ENCODE measurements around the gene ZNF526. TPM values are rescaled to one million over a fixed set of nuclear protein-coding genes. Genes with fewer than 3 reads are reported as not detected.

ZNF526 gene
- total RNA-seq, 1 donor: 20.3 TPM

DNA sequence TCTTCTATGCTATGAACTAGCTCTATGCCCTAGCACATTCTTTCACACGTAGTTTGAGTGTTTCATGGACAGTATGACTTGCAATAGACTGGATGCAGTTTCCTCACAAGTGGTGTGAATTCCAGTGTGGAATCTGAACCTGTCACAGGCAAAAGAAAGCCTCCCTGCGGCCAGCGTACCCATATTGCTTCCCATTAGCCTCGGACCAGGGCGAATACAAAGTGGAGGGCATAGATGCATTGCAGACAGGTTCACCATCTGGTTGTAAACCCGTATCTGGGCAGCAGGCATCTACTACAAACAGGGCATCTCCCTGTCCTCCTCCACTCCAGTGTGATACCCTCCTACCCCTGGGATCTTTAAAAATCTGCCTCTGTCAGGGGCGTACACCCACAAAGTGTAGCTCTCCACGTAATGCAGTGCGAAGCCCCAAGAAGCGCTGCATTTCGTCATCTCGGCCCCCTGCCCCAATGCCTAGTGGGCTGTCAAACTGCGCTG, 47.6 kb downstream of the ZNF526 start:
- H3K4me3 ChIP-seq (ENCODE audit: low read depth, low read length): peak overlapping the region; percentile 76
- TF ChIP-seq, protein P1, sequence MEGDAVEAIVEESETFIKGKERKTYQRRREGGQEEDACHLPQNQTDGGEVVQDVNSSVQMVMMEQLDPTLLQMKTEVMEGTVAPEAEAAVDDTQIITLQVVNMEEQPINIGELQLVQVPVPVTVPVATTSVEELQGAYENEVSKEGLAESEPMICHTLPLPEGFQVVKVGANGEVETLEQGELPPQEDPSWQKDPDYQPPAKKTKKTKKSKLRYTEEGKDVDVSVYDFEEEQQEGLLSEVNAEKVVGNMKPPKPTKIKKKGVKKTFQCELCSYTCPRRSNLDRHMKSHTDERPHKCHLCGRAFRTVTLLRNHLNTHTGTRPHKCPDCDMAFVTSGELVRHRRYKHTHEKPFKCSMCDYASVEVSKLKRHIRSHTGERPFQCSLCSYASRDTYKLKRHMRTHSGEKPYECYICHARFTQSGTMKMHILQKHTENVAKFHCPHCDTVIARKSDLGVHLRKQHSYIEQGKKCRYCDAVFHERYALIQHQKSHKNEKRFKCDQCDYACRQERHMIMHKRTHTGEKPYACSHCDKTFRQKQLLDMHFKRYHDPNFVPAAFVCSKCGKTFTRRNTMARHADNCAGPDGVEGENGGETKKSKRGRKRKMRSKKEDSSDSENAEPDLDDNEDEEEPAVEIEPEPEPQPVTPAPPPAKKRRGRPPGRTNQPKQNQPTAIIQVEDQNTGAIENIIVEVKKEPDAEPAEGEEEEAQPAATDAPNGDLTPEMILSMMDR (IDR thresholded peaks at IDR 0.05; ENCODE audit: insufficient read depth, low read depth, low read length): no peak
- DNase-seq (ENCODE audit: low read depth): peak; percentile 39

DNA sequence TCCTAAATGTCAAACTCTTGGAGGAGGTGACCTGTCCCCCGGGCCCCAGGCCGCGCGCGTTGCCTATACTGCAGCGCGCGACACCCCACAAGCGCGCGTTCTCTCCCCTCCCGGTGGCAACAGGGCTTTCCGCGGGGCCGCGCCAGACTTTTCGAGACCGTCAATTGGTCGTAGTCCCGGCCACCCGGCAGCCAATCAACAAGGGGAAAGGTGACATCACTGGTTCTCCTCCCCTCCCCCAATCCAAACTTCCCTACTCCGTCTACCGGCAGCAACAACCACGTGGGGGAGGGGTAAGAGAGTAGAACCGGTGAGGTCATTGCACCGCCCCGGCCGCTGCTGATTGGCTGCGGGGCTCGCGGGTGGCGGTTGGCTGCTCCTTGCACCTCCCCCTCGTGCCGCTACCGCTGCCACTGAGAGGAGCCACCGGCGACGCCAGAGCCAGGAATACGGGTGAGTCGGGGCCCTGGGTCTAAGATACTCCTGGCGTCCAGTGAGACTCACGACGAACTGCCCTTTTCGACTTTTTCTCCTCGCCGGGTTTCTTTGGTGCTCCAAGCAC, 48.1 kb downstream of the ZNF526 start:
- TF ChIP-seq, protein P1 (IDR thresholded peaks at IDR 0.05; ENCODE audit: insufficient read depth, low read depth, low read length): no peak
- H3K4me3 ChIP-seq (ENCODE audit: low read depth, low read length): peak overlapping the region; percentile 76
- DNase-seq (ENCODE audit: low read depth): peak; percentile 100

DNA sequence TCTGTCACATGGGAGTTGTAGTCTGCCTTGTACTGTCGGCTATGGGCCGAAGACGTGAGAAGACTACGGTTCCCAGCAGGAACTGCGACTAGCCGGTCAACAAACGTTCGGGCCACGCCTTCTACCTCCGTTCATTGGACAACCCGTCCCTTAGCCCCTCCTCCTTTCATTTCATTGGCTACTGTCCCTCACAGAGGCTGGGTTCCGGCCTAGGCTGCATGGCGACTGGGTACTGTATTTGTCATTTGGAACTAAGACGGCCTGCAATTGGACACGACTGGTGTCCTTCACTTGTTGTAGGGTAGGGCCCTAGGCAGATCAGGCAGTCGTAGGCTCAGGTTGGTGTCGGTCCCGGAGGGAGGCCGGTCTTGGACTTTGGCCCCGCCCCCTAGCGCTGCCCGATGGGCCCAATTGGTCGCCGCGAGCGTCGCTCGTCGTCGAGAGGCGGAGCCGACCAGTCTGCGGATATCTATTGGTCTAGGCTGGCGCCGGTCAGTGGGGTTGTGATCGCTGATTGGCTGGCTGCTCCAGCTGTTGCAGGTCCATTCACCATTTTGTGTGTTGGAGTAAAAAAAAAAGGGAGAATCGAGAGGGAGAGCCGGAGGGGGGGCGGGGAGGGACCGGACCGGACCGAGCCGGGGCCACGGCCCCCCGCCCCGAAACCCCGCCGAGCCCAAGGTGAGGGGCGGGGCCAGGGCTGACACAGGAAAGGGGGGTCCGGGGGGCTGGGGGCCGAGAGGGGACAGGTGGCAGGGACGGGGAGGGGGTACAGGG, 48.8 kb downstream of the ZNF526 start, which contains the start of gene CIC:
Gene CIC (plus strand): TSS at position 549 of the 774 bp plus-strand sequence. CDS start 2,532 bp downstream, outside the sequence.
- TF ChIP-seq, protein P1 (IDR thresholded peaks at IDR 0.05; ENCODE audit: insufficient read depth, low read depth, low read length): no peak
- peak; percentile 100 for DNase-seq (ENCODE audit: low read depth)
- H3K4me3 ChIP-seq (ENCODE audit: low read depth, low read length): peak within 1 kb of the TSS; percentile 84

DNA sequence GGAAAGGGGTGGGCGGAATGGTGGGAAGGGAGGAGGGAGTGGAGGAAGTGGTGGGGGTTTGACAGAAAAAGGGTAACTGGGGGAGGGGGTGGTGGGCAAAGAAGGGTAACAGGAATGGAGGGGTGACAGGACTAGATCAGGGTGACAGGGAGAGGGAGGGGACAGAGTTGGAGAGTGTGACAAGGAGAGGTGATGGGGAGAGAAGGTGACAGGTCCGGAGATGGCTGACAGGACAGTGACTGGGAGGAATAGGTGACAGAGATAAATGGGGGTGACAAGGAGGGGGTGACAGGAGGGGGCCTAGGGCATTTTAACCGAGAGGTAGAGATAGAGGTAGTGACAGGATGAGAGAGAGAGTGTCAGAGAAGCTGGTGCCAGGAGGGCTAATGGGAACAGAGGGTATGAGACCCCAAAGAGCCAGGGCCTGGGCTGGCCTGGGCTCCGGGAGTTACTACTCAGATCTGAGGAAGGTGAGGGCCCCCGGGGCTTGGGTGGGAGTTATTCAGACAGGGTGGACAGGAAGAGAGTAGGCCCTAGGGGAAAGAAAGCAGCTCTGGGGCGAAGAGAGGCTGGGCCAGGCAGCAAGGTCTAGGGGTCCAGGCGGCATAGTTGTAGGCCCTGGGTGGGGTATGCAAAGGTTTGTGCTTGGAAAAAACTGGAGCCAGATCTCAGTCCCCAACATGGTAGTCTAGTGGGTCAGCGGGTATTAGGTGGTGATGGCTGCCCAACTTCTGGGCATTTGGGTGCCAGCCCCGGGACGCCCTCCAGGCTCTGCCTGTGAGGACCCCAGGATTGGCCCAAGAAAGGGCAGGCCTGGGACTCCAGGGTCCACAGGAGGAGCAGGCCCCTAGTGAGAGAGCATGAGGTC, 49.6 kb downstream of the ZNF526 start:
- no peak for DNase-seq (ENCODE audit: low read depth)
- TF ChIP-seq, protein P1 (IDR thresholded peaks at IDR 0.05; ENCODE audit: insufficient read depth, low read depth, low read length): no peak
- H3K4me3 ChIP-seq (ENCODE audit: low read depth, low read length): peak overlapping the region; percentile 84

DNA sequence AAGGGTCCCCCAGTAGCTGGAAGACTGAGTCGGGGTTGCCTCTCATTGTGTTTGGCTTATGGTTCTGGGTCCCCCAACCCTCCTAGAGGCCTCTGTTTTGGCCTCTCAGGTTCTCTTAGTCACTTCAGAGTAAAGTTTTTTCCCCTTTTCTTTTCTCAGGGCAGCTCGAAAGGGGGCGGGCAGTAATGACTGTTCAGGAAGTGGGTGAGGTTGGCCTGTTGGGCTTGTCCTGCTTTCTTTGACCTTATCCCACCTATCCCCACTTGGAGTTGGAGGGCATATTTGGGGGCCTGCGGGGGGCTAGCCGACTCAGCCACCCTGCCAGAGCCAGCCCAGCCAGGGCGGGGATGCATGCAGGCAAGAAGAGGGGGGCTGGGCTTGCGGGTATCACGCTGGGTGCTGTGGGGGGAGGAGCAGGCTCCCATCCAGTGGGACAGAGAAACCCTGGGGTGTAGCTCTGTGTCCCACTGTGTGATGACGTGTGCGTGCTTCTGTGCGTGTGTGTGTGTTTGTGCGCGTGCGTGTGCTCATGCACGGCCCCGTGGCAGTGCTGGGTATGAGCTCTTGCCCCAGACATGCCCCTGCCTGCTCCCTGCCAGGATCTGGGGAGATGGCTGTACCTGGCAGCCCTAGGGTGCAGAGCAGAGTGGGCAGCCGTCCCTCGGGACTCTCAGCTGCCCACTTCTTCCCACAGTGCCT, 50.4 kb downstream of the ZNF526 start:
- peak overlapping the region; percentile 84 for H3K4me3 ChIP-seq (ENCODE audit: low read depth, low read length)
- peak; percentile 73 for DNase-seq (ENCODE audit: low read depth)
- TF ChIP-seq, protein P1 (IDR thresholded peaks at IDR 0.05; ENCODE audit: insufficient read depth, low read depth, low read length): no peak

DNA sequence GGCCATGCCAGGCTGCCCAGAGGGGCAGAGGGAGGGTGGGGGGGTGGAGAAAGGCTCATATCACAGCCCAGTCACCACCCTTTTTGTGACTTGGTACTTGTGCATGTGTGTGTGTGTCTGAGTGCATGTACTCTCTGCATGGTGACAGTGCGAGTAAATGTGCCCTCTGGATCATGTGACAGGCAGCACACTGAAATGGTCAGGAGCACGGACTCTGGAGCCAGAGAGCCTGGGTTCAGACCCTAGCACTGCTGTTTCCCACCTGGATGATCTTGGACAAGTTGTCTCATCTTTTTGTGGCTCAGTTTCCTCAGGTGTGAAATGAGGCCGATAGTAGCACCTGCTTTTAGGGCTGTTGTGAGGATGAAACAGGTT, 50.9 kb downstream of the ZNF526 start:
- TF ChIP-seq, protein P1 (IDR thresholded peaks at IDR 0.05; ENCODE audit: insufficient read depth, low read depth, low read length): no peak
- peak overlapping the region; percentile 84 for H3K4me3 ChIP-seq (ENCODE audit: low read depth, low read length)
- no peak for DNase-seq (ENCODE audit: low read depth)
